H9 (cell line): ENCODE data around the gene SRSF6. TPM values are rescaled to one million over a fixed set of nuclear protein-coding genes. Genes with fewer than 3 reads are reported as not detected.

Experiments used
- DNase-seq: peaks from one replicate; pipeline ENCODE4 v3.0.0-alpha.2; 2017
- H2AFZ ChIP-seq: one replicate; pipeline ENCODE4 v1.6.1; 2013; ENCODE audit warnings: mild to moderate bottlenecking, low read length, control low read depth, moderate library complexity
- H2AK5ac ChIP-seq: 2 replicates; pipeline ENCODE4 v1.6.1; 2013; ENCODE audit warnings: low read length, control low read depth, mixed read lengths; ENCODE audit not compliant: insufficient read length
- H2BK120ac ChIP-seq: one replicate; pipeline ENCODE4 v1.6.1; 2013; ENCODE audit warnings: low read depth, mild to moderate bottlenecking, low read length, control low read depth, inconsistent platforms; ENCODE audit not compliant: poor library complexity, severe bottlenecking
- H2BK12ac ChIP-seq: 2 replicates; pipeline ENCODE4 v1.6.1; 2013; ENCODE audit warnings: low read length, control low read depth, mixed read lengths, low read depth; ENCODE audit not compliant: insufficient read length
- H2BK15ac ChIP-seq: 2 replicates; pipeline ENCODE4 v1.6.1; 2013; ENCODE audit warnings: low read depth, low read length, control low read depth
- H2BK20ac ChIP-seq: one replicate; pipeline ENCODE4 v1.6.1; 2013; ENCODE audit warnings: low read depth, mild to moderate bottlenecking, low read length, control low read depth, inconsistent platforms; ENCODE audit not compliant: poor library complexity, severe bottlenecking
- H2BK5ac ChIP-seq: 2 replicates; pipeline ENCODE4 v1.6.1; 2013; ENCODE audit warnings: low read length, control low read depth, mixed read lengths; ENCODE audit not compliant: insufficient read length
- H3K14ac ChIP-seq: 2 replicates; pipeline ENCODE4 v1.6.1; 2013; ENCODE audit warnings: low read length, control low read depth; ENCODE audit not compliant: insufficient read depth
- H3K18ac ChIP-seq: 2 replicates; pipeline ENCODE4 v1.6.1; 2013; ENCODE audit warnings: low read depth, mild to moderate bottlenecking, mixed read lengths, low read length, control low read depth; ENCODE audit not compliant: insufficient read length
- H3K23ac ChIP-seq: 2 replicates; pipeline ENCODE4 v1.6.1; 2013; ENCODE audit warnings: low read length, control low read depth, mixed read lengths, low read depth; ENCODE audit not compliant: insufficient read length
- H3K23me2 ChIP-seq: 2 replicates; pipeline ENCODE4 v1.6.1; 2013; ENCODE audit warnings: low read depth, mild to moderate bottlenecking, mixed read lengths, low read length, control low read depth; ENCODE audit not compliant: insufficient read length, poor library complexity, severe bottlenecking
- H3K27ac ChIP-seq: 2 replicates; pipeline ENCODE4 v1.5.1; 2013; ENCODE audit warnings: low read length, control low read depth, mixed read lengths, low read depth; ENCODE audit not compliant: insufficient read length
- H3K27me3 ChIP-seq: 2 replicates; pipeline ENCODE4 v1.6.1; 2013; ENCODE audit warnings: low read length, control low read depth, inconsistent platforms; ENCODE audit not compliant: insufficient read depth
- H3K4ac ChIP-seq: 2 replicates; pipeline ENCODE4 v1.6.1; 2013; ENCODE audit warnings: low read depth, mild to moderate bottlenecking, control low read depth, inconsistent platforms, low read length, moderate library complexity
- H3K4me1 ChIP-seq: 2 replicates; pipeline ENCODE4 v1.6.1; 2013; ENCODE audit warnings: low read length, control low read depth, inconsistent platforms; ENCODE audit not compliant: insufficient read depth
- H3K4me2 ChIP-seq: 2 replicates; pipeline ENCODE4 v1.6.1; 2013; ENCODE audit warnings: low read length, control low read depth, mixed read lengths; ENCODE audit not compliant: insufficient read length, insufficient read depth
- H3K56ac ChIP-seq: 2 replicates; pipeline ENCODE4 v1.6.1; 2013; ENCODE audit warnings: low read depth, mild to moderate bottlenecking, mixed read lengths, low read length, control low read depth; ENCODE audit not compliant: insufficient read length
- H3K79me1 ChIP-seq: 2 replicates; pipeline ENCODE4 v1.6.1; 2013; ENCODE audit warnings: low read depth, mild to moderate bottlenecking, moderate library complexity, low read length, control low read depth, inconsistent platforms; ENCODE audit not compliant: insufficient read depth, poor library complexity, severe bottlenecking
- H3K79me2 ChIP-seq: 2 replicates; pipeline ENCODE4 v1.6.1; 2013; ENCODE audit warnings: low read length, control low read depth, inconsistent platforms; ENCODE audit not compliant: insufficient read depth
- H3K9ac ChIP-seq: 2 replicates; pipeline ENCODE4 v1.6.1; 2013; ENCODE audit warnings: low read length, control low read depth, mixed read lengths; ENCODE audit not compliant: insufficient read length; ENCODE audit errors: extremely low read depth
- H3K9me3 ChIP-seq: one replicate; pipeline ENCODE4 v1.6.1; 2013; ENCODE audit warnings: low read depth, low read length, inconsistent platforms; ENCODE audit not compliant: control insufficient read depth
- H3T11ph ChIP-seq: one replicate; pipeline ENCODE4 v1.6.1; 2013; ENCODE audit warnings: mild to moderate bottlenecking, low read length, control low read depth, inconsistent platforms
- H4K20me1 ChIP-seq: one replicate; pipeline ENCODE4 v1.6.1; 2013; ENCODE audit not compliant: control insufficient read depth, insufficient read length, insufficient read depth
- H4K5ac ChIP-seq: 2 replicates; pipeline ENCODE4 v1.6.1; 2013; ENCODE audit warnings: low read depth, mild to moderate bottlenecking, mixed read lengths, low read length, control low read depth; ENCODE audit not compliant: insufficient read length
- H4K8ac ChIP-seq: replicated peaks from 2 replicates; pipeline ENCODE4 v1.6.1; 2013; ENCODE audit warnings: low read length, control low read depth, mixed read lengths, low read depth; ENCODE audit not compliant: insufficient read length
- H4K91ac ChIP-seq: 2 replicates; pipeline ENCODE4 v1.6.1; 2013; ENCODE audit warnings: low read depth, mild to moderate bottlenecking, moderate library complexity, mixed read lengths, low read length, control low read depth; ENCODE audit not compliant: insufficient read length
- H3K27ac Mint-ChIP-seq, 3 experiments: 2 replicates in 2 of 3; 3 replicates in 1 of 3; pipeline ENCODE4 v1.8.0; 2020 to 2021; ENCODE audit warnings: mixed read lengths in 3 of 3, mild to moderate bottlenecking in 1 of 3, moderate library complexity in 1 of 3
- H3K27me3 Mint-ChIP-seq: 2 replicates; pipeline ENCODE4 v1.8.0; 2021; ENCODE audit warnings: low read depth, mild to moderate bottlenecking, moderate library complexity, mixed read lengths
- H3K36me3 Mint-ChIP-seq, 3 experiments: 2 replicates in 2 of 3; 3 replicates in 1 of 3; pipeline ENCODE4 v1.8.0; 2020 to 2021; ENCODE audit warnings: low read depth in 3 of 3, mixed read lengths in 3 of 3; ENCODE audit not compliant: insufficient read depth in 1 of 3
- H3K4me1 Mint-ChIP-seq, 2 experiments: 2 replicates each; pipeline ENCODE4 v1.8.0; 2020; ENCODE audit warnings: mixed read lengths in 2 of 2
- H3K4me3 Mint-ChIP-seq, 2 experiments: 2 replicates in 1 of 2; 3 replicates in 1 of 2; pipeline ENCODE4 v1.8.0; 2020 to 2021; ENCODE audit warnings: mild to moderate bottlenecking in 2 of 2, mixed read lengths in 2 of 2, moderate library complexity in 1 of 2
- H3K9me3 Mint-ChIP-seq, 2 experiments: 2 replicates in 1 of 2; 3 replicates in 1 of 2; pipeline ENCODE4 v1.8.0; 2020; ENCODE audit warnings: mild to moderate bottlenecking in 2 of 2, mixed read lengths in 2 of 2, moderate library complexity in 1 of 2
- CTCF ChIP-seq: fragments of 200-600 bp; sonication (generic); conservative IDR thresholded peaks from 3 replicates; pipeline ENCODE4 v1.8.0; 2021; ENCODE audit warnings: antibody characterized with exemption, mild to moderate bottlenecking
- WGBS: extraction: QIAGEN DNeasy Blood & Tissue Kit; methylation state at CpG from one replicate; pipeline ENCODE4 v1.1.7; 2013; ENCODE audit warnings: missing lambda C conversion rate, low lambda C conversion rate, mixed read lengths; ENCODE audit not compliant: insufficient read length; ENCODE audit errors: extremely low coverage; 5-methylcytosine and 5-hydroxymethylcytosine counted together
- total RNA-seq: library from RNA; stranded (reverse); gene quantifications from 2 replicates; pipeline ENCODE4 v1.2.1, GENCODE V29; 2021

Gene SRSF6
- total RNA-seq, 1 experiment from 2014 or later: 336 TPM

GRCh38 chr20:43458422-43458924, 777 bp downstream of the SRSF6 start:
- Histone ChIP-seq H2BK5ac (peak overlapping the region; percentile 5), H3K79me1 (no peaks in the 10 kb centered on the region), H3K4ac (no peak overlapping the region), H3K79me2 (peaks cover 7% of the 10 kb centered on the region; the same call in 1 of the 2 replicates), H3K9me3 (no peaks in the 10 kb centered on the region), H3K14ac (peak overlapping the region; percentile 70), H3K23me2 (peaks cover 3% of the 10 kb centered on the region), H3K56ac (no peak overlapping the region), H4K91ac (no peak overlapping the region), H2BK120ac (no peak overlapping the region), H3K18ac (peak overlapping the region; percentile 41), H4K8ac (no peak overlapping the region), H3K27me3 (no peaks in the 10 kb centered on the region), H4K20me1 (no peaks in the 10 kb centered on the region), H2AFZ (no peak overlapping the region), H2BK15ac (no peak overlapping the region), H2AK5ac (no peak overlapping the region), H2BK12ac (no peak overlapping the region), H3K4me1 (0 out of 2 replicates have a peak, but pooled peaks cover 2% of the 10 kb centered on the region), H3K27ac (no peak overlapping the region), H3K4me2 (peak overlapping the region; percentile 72), H3K23ac (no peak overlapping the region), H4K5ac (no peak overlapping the region), H2BK20ac (no peak overlapping the region), H3K9ac (peak overlapping the region; percentile 99), H3T11ph (no peak overlapping the region)
- DNase-seq: peak; percentile 51
- H3K9me3 Mint-ChIP-seq: peaks cover 3 to 6% of the 10 kb centered on the region in 2 experiments; a peak in 4 of 5 replicates
- H3K27ac Mint-ChIP-seq: peak overlapping the region in 2 of 3 experiments; percentile 85 to 89; a peak in 3 of 7 replicates
- H3K4me1 Mint-ChIP-seq: peaks cover 10 to 29% of the 10 kb centered on the region in 2 experiments
- peaks cover 40 to 53% (median 50%) of the 10 kb centered on the region in 3 experiments for H3K36me3 Mint-ChIP-seq
- WGBS: no CpG with 5 or more reads among the region's 41 CpGs
- H3K4me3 Mint-ChIP-seq: peak overlapping the region; percentile 90 to 93
- peaks cover 11% of the 10 kb centered on the region for H3K27me3 Mint-ChIP-seq
- TF ChIP-seq CTCF: no peak
